Stimulated activated CD4-positive, alpha-beta T cell treated with anti-CD3 and anti-CD28 coated beads, TNF-alpha, amount 100 ng/mL, for 24 hours (primary cell): ENCODE data around the gene TBL1X.

Source experiments
- DNase-seq, 3 experiments: peaks; one replicate each; pipeline ENCODE4 v3.0.0-alpha.2; 2020; ENCODE audit warnings: low read depth in 3 of 3

The TBL1X gene

DNA sequence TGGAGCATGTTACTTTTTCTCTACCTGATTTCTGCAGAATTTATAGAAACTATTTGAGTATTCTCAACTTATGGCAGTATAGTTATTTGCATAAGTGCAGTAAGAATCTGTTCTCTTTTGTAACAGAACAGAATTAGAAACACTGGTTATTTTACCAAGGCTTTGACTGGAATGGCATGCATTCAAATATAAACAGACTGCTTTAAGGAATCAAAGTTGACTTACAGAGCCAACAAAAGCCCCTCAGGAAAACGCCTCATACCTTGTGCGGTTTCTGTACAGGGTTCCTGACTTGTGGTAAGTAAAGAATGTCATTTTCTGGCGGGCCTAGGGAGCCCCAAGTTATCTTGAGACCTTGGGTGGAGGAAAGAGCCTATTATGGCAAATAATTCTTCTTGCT lies 203.7 kb downstream of the TBL1X start:
- DNase-seq: no peak

DNA sequence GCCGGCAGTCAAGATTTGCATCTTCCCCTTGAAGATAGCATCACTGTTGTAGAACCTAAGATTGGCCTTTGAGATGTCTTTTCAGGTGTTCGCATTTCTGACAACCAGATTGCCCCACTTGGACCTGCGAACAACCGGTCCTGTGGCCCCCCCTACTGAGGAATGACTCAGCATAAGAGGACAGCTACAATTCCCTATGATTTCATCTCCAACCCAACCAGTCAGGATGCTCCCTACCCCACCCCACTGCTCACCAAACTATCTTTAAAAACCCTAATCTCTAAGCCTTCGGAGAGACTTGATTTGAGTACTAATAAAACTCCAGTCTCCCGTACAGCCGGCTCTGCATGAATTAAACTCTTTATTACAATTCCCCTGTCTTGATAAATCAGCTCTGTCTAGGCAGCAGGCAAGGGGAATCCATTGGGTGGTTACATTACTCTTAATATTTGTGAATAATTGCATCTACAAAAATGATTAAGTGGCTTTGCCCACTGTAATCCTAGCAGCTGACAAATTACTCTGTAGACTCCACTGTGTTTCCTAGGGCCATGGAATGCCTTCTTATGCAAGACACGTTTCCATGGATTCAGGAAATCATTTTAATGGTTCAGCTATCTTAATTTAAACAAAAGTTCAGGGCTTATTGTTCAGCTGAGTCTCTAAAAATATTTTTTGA lies 205.4 kb downstream of the TBL1X start:
- no peak for DNase-seq

DNA sequence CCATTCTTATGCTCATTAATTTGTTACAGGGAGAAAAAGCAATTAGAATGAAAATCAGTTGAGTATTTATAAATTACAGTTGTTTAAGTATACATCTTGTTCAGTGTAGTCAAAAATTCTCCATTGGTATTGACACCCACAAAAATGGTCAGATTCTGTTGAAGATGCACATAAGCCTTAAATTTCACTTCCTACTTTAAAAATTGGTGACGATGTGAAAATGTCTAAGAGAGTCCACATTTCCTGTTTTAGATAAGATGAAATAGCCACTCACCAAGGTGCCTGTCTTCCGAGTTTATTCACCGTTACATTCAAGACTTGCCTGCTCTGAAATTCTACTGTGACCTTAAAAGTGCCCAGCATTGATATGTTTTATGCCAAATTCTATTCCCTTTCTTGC lies 207.1 kb downstream of the TBL1X start:
- DNase-seq: no peak

DNA sequence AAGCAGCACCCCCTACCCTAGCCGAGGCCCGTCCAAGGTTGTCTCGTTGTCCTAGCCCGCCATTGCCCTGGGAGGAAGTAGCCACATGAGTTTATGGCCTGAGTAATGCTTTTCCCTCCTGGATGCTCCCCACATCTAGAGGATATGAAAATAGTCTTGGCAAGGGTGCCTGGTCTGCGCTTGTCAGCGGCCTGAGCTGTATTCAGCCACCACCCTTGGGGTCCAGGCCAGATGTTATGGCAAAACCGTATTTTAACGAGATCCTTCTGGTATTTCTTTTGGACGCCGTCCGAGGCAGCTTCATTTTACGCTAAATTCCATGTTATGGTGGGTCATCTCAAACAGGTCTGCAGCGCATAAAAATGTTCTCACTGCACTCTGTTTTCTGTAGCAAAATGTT lies 211.4 kb downstream of the TBL1X start:
- no peak for DNase-seq

DNA sequence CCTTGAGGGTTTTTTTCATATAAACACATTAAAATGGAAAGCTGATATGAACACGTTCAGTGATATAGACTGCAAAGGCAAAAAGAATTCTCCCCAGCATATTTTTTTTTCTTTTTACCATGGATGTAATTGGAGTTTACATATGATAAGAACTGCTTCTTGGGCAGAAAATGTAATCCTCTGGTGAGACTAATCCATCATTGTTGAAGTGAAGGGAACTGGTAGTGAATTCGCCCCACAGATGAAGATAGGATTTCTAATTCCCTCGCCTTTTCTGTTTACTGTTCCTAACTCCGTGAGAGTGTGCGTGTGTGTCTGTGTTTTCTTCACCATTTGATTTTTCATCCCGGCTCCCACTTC lies 211.9 kb downstream of the TBL1X start:
- DNase-seq: no peak

DNA sequence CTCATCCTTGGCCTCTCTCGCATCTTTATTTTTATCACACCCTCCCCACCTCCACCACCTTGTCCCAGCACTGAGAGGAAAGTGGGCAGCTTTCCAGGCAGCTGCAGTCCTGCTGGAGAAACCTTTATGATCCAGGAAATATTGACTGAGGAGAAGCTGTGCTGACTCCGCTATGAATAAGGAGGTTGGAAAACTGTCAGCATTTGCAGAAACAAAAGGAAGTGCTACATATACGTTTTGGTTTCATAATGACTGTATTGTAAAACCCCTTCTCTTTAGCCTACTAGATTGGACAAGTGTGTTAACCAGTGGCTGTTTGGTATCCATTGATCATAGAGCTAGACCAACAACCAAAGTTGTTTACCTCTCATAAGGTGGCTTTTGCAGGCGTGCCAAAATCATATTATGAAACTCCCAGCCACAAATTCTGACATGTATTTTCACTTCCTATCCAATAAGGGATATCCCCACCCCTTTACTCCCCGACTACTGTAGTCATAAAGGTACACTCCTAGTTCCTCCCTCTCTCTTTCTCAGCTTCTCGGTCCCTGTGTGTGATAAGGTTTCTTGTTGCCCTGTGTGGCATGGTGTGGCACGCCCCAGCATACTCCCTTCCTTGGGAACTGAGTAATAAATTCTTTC lies 212.4 kb downstream of the TBL1X start:
- DNase-seq: peak in 2 of 3 experiments; percentile 5 to 7

DNA sequence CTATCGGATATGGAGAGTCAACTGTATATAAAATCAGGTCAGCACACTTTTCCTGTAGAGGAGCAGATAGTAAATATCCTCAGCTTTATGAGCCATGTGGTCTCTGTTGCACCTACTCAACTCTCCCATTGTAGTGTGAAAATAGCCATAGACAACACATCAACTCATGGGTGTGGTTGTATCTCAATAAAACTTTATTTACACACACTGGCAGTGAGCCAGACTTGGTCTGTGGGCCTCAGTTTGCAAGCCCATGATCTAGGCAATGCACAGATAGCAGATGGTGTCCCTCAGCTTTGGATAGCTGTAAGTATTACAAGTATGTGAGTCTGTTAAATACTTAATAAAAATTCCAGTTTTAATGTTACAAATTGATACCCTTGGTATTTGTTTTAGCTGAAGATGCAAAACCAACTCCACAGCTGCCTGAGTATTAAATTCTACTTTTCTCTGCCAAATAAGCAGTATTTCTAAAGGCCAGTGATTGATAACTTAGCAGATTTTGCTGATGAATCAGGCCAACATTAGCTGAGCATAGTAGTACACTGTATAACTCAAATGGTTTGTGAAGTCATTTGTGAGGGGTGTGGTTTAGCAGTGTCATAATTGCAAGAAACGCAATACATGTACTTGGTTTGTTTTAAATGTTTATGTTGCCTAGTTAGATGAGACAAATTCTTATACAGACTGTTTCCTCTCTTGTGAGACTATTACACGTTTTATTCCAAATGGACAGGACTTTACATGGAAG lies 213.5 kb downstream of the TBL1X start:
- DNase-seq: no peak

DNA sequence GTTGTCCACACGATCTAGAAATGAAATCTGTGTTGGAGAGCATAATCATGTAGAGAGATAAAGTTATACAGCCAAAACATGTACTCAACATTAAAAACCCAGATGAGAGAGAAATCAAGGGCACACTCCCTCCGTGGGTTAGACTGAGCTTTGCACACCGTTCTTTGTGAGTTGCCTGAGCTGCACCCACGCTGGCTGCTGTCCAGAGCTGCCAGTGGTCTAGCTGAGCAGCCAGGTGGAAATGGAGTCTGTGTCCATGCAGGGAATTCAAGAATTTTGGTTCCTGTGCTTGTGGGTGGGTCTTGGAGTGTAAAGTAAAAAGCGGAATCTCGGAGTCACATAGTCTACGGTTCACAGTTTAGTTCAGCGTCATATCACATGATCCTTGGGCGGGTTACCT lies 216.2 kb downstream of the TBL1X start:
- DNase-seq: no peak

DNA sequence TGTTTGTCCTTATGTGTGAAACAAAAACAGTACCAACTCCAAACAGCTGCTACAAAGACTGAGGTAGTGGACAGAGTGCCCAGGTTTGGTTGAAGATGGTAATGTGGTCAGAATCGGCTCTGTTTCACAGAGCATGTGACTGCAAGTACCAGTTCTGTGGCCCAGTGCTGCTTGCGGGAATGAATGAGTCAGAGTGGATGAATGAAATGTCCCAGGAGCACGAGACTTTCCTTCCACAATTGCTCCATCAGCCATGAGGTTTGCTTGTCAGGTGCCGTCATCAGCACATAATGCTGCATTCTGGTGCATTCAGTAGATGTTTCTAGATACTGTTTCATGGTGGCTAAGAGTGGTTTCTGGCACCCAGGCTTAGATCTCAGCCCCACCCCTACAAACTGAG lies 216.6 kb downstream of the TBL1X start:
- DNase-seq: no peak

DNA sequence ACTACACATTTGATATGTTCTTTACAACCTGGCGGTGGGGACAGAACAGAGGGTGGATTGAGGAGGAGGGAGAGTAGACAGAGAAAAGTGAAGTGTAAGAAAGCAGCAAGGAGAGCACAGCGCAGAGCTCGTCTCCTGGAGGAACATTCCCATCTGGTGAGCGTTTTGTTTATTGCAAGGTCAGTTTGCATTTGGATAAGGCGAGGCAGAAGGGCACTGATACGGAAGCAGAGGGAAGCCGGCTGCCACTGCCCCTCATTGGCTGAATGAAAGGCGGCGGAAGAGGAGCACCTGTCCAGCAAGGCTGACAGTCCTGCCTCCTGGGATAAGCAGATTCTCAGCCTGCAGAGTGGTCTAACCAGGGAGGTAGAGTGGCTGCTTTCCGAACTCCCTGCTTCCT lies 217.6 kb downstream of the TBL1X start:
- no peak for DNase-seq

DNA sequence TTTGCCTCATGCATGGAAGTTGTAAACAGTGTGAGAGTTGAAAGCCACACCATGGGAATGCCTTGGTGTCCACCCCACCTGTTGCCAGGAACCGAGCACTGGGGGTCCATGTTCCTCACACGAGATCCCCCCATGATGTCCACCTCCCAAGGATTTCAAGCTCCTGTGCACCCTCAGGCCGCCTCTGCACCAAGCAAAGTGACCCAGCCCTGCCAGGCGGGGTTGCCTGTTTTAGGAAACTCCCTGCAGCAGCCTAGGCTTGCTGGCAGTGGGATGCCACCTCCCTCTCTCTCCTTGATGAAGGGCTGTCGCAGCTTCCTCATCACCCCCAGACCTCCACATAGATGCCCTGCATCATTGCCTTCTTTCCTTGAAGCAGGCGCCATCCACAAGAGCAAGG lies 218.0 kb downstream of the TBL1X start:
- DNase-seq: no peak

DNA sequence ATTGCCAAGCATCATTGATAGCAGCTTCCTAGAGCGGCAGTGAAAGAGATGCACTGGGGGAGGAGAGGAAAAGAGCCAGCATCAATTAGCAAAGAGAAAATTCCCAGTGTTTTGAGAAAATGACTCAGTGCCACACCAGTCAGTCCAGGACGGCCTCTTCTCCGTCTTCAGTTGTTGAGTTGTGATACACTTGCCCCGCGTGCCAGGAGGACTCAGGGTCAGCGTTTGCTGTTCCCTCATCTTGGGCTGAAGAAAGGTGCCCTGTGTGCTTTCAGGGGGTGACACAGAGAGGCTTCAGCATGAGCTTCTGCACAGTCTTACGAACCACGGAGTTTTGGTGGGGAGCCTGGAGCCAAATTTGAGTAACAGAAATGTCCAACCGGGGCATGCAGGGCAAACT lies 218.5 kb downstream of the TBL1X start:
- no peak for DNase-seq

DNA sequence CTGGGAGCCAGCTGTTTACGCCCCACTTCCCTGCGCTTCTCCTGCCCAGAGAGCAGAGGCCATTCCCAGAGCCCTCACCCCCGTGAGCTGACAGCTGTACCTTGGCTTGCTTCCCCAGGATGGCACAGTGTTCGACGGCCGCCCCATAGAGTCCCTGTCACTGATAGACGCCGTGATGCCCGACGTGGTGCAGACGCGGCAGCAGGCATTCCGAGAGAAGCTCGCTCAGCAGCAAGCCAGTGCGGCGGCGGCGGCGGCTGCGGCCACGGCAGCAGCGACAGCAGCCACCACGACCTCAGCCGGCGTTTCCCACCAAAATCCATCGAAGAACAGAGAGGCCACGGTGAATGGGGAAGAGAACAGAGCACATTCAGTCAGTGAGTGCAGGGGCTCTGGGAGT lies 223.0 kb downstream of the TBL1X start:
- DNase-seq: no peak

DNA sequence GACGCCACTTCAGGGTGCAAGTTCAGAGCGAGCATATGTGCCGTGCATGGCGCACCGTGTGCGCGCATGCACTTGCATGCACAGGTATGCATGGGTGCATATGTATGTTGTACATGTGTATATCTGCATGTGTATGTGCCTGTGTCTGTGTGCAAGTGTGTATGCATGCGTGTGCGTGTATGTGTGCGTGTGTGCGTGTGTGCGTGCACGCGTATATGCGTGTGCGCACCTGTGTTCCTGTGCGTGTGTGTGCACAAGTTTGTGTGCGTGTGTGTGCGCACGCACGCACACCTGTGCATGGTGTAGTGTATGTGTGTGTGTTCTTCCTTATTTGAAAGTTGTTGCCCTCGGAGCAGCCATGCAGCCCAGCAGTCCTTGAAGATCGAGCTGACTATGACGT lies 224.0 kb downstream of the TBL1X start:
- DNase-seq: no peak

DNA sequence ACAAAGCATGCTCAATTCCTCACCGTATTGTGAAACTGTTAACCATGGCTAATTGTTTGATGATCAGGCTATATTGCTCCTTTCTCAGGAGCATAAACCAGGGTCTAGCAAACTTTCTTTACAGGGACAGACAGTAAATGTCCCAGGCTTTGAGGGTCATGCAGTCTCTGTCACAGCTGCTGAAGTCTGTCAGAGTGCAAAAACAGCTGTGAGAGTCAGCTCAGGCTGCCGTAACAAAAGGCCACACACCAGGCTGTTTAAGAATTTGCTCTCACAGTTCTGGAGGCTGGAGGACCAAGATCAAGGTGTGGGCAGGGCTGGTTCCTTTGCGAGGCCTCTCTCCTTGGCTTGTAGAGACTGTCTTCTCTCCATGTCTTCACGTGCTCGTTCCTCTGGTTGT lies 225.2 kb downstream of the TBL1X start:
- DNase-seq: no peak

DNA sequence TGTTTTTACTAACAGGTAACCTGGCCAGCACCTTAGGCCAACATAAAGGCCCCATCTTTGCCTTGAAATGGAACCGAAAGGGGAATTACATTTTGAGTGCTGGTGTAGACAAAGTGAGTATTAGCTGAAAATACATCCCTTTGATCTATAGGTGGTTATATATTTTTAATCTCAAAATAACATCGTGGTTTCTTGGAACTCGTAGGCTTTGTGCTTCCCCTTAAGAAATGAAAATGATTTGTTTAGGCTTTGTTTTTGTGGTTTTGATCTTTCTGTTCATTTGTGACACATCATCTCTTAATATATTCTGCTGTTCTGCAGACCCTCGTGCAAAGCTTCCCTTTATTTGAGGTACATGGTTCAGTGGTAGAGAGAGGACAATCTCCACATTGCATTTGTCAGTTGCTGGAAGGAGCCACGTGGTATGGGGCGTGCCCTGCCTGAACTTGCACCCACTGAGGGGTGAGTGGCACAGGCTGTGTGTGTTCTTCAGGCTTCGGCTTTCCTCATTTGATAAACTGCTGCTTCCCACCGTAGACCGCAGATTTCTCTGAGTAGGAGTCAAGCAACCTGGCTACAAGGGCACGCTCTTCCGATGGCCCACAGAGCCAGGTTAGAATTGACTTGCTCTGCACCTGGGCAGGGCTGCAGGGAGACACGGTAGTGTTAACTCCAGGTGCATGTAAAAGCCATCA lies 228.6 kb downstream of the TBL1X start:
- DNase-seq: no peak

DNA sequence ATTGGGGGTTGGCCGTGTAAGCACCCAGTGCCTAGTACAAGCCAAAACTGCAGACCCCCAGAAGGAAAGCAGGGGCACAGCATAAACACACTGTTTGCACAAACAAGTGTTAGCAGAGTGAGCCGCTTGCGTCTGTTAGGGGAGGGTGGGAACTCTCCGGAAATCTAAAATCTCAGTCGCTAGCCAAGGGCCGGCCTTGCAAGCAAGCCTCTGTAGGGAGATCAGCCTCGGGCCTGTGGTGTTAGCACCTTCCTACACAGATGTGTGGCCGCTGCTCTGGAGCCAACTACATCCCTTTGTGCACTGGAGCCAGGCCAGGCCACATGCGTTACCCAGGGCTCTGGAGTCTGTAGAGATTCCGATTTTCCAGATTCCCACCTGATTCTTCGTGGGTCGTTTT lies 233.7 kb downstream of the TBL1X start:
- DNase-seq: no peak

DNA sequence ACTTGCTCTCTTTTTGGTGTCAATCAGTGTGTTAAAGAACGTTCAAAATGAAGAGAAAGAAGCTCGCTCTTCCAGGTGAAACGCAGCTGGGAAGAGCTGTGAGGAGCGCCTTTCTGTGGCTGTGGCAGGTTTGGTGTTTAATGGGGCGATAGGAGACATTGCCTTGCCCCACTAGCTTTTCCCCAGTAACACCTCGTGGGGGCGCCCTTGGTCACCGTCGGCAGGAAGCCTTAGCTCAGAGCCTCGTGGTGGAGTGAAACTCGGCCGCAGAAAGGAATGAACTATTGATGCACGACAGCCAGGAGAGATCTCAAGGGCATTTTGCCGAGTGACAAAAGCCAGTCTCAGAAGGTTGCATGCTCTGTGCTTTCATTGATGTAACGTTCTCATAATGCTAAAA lies 235.7 kb downstream of the TBL1X start:
- no peak for DNase-seq

DNA sequence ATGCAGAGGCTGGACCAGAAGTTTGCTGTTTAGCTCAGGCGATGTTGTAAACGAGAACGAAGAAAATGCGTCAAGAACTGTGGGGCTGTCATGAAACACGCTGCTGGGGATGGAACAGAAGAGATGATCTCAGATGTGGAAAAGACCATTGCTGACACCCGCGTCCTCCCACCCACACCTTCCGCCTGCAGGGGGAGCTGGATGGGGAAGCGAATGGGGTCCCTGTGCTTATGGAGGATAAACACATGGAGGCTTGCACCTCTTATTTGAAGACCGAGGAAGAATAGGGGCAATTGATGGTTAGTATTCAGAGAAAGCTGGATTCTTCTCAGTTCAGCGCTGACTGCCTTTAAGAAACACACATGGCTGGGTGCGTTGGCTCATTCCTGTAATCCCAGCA lies 236.9 kb downstream of the TBL1X start:
- no peak for DNase-seq

DNA sequence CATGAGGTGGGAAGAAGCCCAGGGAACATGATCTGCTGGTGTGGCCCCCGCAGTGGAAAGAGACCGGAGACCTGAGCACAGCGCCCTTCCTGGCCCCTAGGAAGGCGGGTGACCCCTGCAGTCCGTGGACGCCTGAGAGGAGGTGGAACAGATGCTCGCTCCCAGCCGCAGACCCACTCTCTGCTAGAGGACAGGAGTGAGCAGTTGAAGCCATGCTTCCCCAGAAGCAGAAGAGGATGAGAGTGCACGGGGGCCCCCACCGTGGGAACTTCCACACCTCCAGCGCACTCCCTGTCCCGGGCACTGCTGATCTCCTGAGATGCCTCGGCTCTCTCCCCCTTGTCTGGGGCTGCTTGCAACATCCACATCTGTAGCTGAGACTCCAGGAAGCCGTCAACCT lies 238.5 kb downstream of the TBL1X start:
- no peak for DNase-seq

DNA sequence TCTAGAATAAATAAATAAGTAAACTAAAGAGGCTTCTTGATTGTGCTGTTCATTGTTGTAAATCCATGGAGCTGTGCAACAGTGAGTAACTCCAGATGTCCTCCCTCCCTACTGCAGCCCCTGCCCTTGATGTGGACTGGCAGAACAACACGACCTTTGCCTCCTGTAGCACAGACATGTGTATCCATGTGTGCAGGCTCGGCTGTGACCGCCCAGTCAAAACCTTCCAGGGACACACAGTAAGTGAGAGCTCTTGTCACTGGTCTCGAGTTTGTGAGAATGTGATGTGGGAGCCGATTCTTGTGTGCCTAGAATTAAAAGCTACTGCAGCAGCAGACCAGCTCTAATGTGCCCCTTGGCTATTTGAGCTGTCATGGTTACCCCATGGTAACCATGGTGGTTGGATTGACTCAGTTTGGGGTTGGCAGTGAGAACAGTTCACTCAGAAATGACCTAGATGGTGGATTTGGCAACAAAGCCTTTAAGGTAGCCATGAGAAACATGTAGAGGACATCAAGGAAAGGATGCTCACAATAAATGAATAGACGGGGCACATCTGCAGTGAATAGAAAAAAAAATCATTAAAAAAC lies 240.1 kb downstream of the TBL1X start:
- no peak for DNase-seq

DNA sequence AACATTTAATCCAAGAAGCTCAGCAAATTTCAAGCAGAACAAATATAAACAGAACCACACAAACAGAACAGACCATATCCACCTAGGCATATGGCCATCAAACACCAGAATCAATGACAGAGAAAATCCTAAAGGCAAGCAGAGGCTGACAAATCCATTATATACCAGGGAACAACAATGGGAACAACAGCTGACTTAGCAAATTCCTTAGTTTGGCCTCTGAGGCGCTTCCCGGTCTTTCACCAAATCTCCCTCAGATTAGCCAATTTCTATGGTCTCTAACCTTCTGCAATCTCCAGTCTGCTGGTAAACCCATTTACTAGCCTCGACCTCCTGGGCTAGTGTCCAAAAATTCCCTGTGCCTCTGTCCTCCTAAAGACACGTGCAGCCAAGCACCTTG lies 241.6 kb downstream of the TBL1X start:
- no peak for DNase-seq
